HG03432 (cell line): ENCODE data around the gene PDE10A.
"Not testable (repeated sequence)": the region's sequence is repeated elsewhere in the genome, so short reads cannot be mapped to it uniquely, and the experiment has no call there.

ENCODE experiments used
- ATAC-seq: cut with Tn5 transposase; IDR thresholded peaks from one replicate; pipeline ENCODE4 v1.9.1; 2021; ENCODE audit warnings: mild to moderate bottlenecking, moderate library complexity; ENCODE audit not compliant: unreplicated experiment

PDE10A gene

DNA sequence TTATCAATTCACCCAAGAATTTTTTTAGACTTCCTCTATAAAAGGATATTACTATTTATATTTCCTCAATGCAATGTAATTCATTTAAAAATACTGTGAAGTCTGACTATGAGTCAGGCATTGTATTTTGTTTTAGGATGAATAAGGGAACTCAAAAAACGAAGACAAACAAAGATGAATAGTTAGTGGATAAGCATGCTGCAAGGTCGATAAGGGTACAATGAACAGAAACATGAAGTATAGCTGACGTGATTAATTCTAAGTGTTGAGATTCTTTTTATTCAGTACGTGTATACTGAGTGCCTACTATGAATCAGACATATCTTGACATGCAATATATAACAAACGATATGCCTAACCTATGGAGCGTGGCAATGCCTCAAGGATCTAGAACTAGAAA, 105.4 kb downstream of the PDE10A start:
- ATAC-seq: no peak

DNA sequence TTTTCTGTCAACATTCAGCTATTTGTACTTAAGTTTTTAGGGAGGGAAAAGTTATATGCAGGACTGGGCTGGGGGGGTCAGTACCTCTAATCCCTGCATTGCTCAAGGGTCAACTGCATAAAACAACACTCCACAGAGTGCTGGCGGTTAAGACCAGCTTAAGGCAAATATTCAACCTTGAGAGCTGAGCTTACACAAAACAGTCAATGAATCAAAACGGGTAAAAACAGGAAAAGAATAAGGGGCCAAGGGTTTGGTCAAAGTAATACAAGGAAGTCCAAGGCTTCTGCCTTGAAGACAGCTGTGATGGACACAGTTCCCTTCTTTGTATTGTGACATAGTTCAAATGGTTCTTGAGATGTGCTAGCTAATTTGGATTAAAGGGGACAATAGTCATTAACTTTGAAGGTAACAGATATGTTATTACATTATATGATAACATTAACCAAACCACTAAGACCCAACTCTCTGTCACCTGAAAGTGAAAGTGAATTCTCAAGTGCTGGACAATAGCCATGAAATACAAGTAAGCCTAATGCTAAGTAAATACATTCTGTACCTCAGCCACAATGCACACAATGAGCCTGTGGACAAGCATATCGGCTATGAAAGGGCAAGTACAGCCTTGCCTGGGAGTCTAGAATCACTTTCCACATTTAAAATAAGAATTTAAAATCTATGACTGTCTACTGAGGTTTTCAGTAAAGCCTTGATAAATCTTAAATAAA, 106.8 kb downstream of the PDE10A start:
- ATAC-seq: peak; percentile 54

DNA sequence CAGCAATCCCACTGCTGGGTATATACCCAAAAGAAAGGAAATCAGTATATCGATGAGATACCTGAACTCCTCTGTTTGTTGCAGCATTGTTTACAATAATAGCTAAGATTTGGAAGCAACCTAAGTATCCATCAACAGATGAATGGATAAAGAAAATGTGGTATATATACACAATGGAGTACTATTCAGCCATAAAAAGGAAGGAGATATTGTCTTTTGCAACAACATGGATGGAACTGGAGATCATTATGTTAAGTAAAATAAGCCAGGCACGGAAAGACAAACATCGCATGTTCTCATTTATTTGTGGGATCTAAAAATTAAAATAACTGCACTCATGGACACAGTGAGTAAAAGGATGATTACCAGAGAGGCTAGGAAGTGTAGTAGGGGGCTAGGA, 108.4 kb downstream of the PDE10A start:
- ATAC-seq: not testable (repeated sequence)

DNA sequence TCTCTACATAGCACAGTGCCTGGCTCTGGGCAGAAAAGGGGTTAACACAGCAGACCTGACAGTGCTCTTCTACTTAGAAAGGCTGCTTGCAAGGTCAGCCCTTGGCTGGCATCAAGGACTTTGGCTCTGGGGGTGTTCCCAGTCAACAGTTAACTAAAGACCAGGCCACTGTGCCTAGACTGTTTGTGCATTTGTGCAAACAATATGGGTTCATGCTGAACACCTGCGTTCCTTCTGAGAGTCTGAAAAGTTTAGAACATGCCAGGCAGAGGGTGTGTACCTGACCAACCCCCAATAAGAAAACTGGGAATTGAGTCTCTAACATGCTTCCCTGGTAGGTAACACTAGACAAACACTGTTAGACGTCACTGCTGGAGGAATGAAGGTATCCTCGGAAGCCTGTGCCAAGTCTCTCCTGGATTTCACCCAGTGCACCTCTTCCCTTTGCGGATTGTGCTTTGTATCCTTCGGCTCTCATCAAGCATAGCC, 110.7 kb downstream of the PDE10A start:
- ATAC-seq: no peak

DNA sequence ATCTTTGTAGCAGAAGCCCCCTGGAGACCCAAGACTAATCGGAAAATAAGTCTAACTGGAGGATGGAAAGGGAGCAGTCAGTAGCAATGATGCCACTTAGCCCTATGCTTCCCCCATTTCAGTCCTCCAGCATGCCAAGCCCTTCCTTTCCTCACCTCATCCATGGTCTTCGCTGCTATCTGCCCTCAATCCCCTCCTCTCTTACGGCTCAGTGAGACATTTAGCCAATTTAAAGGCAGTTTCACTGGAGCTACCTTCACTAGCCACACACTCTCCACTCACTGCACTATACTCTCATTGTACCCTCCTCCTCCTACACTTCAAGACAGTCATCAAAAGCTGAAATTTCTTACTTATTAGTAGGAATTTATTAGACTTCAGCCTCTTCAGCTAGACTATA, 111.2 kb downstream of the PDE10A start:
- no peak for ATAC-seq

DNA sequence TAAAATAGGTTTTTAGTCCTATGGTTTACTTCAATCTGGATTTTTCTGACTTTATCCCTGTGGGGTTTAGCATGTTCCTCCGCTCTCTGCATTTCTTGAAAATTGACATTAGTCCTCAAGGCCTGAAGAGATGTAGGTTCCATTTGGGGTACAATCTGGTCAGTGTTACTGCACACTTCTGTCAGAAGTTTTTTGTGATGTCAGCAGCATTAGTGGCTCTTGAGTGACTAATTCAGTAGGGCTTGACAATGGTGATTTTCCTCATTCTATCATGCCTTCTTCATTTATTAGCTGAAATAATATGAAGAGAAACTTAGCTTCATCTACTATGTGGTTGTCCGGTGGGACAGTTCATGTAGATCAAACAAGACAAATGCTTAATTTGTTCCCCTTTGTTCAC, 114.6 kb downstream of the PDE10A start:
- ATAC-seq: no peak

DNA sequence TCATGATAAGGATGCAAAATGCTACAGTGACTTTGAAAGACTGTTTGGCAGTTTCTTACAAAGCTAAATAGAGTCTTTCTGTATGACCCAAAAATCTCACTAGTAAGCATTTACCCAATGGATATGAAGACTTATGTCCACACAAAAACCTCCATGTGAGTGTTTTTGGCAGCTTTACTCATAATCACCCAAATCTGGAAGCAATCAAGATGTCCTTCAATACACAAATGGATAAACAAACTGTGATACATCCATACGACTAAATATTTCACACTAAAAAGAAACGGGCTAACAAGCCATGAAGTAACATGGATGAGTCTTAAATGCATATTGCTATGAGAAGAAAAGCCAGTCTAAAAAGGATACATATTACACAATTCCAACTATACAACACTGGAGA, 117.2 kb downstream of the PDE10A start:
- ATAC-seq: no peak

DNA sequence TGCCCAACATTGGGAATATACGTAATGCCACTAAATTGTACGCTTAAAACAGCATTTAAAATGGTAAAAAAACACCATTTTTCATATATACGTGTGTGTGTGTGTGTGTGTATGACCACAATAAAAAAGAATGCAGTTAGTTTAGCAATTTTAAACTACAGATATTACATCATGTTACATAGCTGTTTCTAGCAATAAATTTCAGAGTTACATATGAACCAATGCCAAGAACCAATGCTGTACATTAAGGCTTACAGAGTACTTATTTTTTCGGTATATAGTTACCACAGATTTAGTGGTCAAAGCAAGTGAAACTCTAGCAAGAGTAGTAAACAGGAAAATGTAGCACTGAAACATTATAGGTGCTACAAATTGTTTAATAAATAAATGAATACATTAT, 119.3 kb downstream of the PDE10A start:
- no peak for ATAC-seq

DNA sequence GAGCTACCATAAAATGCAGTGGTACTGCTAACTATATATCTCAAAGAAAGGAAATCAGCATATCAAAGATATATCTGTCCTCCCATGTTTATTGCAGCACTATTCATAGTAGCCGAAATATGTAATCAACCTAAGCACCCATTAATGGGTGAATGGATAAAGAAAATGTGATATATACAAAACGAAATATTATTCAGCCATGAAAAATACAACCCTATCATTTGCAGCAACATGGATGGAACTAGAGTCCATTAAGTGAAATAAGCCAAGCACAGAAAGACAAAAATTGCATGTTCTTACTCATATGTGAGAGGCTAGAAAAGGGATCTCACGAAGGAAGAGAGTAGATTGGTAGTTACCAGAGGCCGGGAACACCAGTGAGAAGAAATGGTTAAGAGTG, 126.1 kb downstream of the PDE10A start:
- ATAC-seq: no peak

DNA sequence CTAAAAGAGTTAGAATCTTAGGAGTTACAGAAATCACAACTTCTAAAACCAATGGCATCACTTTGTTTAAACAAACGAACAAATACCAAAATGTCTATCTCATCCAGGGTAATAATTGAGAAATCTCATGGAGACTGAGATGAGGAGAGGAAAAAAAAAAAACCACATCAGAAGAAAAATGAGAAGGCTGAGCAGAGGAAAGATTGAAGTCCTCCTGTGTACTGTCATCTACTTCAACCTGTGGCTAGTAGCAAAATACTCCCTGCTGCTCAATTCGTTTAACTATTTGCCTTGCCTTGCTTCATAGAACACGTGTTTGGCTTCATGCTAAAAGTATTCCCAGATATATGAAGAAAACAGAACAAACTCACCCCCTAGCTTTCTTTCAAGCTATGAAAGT, 143.7 kb downstream of the PDE10A start:
- no peak for ATAC-seq

DNA sequence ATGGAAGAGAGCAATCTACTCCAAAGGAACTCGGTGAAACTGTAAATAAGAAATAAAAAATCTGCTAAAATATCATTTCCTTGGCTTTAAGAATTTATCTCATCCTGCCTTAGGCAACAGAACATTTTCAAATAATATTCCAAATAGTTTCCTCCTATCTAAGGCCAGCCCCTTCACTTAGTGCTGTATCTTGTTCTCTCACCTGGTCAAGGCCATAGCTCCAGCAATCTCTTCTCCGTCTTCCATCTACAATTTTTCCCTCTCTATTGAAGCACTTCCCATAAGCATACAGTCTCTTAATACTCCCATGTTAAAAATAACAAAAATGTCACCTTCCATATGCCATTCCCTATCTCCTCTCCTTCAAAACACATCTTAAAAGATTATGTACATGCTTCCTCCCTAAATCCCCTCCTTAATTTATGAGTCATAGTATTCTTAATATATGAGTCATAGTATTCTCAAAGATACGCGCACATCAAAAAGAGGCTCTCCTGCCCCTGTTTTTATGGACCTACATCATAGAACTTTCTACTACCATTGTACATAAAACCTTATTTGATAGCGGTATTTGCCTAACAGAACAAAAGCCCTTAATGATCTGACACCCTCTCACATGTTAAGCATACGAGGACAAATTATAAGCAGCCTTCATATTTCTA, 146.9 kb downstream of the PDE10A start:
- ATAC-seq: no peak

DNA sequence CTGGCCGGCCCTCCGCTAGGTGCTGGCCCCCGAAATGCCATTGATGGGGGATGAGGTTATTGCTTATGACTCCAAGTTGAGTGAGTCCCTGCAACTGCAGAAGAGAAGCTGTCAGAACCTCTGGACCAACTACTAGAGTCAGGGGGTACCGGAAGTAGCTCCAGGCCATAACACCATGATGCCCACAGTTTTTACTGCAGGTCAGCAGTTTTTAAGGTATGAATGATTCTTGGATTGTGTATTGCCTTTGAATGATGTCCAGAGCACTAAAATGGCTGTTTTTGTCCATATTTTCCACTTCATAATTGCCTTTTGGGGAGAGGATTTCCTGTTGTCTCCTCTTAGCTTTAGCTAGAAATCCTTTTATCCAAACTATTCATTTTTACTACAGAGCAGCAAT, 148.4 kb downstream of the PDE10A start:
- ATAC-seq: no peak

DNA sequence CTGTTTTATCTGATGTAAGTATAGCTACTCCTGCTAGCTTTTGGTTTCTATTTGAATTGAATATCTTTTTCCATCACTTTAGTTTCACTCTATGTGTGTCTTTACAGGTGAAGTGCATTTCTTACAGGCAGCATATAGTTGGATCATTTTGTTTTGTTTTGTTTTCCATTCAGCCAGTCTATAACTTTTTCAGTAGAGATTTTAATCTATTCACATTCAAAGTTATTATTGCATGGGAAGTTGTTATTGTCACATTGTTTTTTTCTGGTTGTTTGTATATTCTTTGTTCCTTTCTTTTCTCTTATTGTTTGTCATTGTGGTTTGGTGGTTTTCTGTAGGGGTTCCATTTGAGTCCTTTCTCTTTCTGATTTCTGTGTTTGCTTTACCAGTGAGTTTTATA, 151.2 kb downstream of the PDE10A start:
- ATAC-seq: peak; percentile 97

DNA sequence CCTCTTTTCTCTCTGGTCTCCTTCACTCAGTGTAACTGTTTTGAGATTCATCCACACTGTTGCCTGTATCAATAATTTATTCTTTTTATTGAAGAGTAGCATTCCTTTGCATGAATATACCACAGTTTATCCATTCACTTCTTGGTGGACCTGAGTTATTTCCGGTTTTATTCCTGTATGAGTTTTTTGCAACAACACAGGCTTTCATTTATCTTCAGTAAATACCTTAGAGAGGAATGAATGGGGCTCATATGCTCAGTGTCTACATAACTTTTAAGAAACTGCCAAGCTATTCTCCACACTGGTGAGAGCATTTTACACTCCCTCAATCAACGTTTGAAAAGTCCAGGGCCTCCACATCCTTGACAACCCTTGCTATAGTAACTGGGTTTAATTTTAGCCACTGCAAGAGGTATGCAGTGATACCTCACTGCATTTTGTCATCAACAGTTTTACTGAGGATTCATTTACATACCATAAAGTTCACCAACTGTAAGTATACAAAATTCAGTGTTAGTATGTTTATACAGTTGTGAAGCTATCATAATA, 154.6 kb downstream of the PDE10A start:
- ATAC-seq: no peak

DNA sequence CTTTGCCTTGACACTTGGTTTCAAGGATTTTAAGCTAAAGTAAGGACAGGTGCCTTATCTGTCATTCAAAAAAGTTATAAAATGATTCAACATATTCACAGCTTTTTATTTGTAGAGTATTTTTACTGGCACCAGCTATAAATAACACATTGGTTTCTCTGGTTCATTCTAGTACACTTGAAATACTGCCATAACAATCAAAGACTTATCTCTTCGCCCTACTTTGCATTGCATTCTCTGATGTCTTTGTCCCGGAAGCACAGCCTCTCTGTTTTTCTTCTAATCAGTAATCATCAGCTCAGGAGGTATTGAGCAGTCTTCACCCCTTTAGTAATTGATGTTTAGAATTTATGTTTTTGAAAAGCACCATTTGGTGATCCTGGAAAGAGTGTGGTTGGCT, 156.4 kb downstream of the PDE10A start:
- no peak for ATAC-seq

DNA sequence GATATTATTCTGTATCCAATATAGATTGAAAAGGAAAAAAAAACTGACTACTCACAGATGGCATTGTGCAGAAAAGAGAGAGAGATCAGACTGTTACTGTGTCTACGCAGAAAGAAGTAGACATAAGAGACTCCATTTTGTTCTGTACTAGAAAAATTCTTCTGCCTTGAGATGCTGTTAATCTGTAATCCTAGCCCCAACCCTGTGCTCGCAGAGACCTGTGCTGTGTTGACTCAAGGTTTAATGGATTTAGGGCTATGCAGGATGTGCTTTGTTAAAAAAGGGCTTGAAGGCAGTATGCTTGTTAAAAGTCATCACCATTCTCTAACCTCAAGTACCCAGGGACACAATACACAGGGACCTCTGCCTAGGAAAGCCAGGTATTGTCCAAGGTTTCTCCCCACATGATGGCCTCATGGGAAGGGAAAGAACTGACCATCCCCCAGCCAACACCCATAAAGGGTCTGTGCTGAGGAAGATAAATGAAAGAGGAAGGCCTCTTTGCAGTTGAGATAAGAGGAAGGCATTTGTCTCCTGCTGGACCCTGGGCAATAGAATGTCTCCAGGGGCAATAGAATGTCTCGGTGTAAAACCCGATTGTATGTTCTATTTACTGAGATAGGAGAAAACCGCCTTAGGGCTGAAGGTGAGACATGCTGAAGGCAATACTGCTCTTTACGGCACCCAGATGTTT, 162.7 kb downstream of the PDE10A start:
- not testable (repeated sequence) for ATAC-seq

DNA sequence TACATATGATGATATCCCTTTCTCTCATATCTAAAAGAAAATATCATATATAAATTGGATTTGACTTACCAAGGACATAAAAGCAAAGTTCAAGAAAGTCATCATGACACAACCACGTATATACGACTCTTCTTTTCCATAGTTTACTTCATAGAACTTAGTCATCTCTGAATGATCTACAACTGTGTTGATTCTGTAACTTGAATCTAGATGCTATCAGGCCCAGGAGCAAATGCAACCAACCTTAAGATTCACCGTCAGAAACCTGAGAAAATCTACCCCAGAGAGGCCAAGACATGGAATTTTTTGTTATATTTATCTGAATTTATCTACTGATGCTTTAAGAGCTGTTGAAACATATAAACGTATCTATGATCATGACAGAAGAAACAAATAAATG, 165.6 kb downstream of the PDE10A start:
- ATAC-seq: no peak

DNA sequence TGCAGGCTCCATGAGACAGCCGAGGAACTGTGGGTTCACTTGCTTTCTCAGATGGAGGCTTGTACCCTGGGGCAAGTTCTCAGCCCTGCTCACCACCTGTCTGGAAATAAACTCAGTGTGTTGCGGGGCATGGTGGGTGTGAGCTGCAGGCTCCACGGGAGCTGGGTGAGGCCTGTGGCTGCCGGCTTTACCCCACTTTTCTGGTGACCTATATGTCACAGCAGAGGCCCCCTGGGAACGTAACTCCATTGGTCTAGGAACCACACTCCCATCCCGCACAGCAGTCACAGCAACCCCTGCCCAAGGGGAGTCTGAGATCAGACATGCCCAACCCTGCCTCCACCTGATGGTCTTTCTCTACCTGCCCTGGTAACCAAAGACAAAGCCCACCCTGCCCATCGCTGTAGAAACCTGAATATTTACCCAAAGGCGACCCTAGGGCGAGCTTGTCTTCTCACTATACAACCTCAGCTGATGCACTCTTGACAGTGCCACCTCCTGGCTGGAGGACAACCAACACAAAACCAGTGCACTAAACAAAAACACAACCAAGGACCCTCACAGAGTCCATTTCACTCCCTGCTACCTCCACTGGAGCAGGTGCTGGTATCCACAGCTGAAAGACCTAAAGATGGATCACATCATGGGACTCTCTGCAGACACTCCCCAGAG, 174.3 kb downstream of the PDE10A start:
- ATAC-seq: no peak

DNA sequence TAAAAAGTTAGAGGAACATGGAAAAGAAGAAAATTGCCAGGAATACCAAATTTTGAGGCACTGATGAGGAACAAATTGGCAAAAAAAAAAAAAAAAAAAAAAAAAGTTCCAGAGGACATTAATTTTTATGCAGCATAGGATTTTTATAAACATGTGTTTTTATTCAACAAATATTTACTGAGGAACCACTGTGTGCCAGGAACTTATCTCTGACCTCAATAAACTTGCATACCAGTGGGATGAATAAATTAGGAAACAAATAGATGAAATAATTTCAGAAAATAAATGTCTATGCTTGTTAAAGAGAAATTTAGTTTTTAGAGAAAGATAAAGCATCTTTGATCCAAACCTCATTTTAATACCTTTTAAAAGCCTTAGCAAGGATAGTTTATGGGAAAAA, 175.1 kb downstream of the PDE10A start:
- no peak for ATAC-seq

DNA sequence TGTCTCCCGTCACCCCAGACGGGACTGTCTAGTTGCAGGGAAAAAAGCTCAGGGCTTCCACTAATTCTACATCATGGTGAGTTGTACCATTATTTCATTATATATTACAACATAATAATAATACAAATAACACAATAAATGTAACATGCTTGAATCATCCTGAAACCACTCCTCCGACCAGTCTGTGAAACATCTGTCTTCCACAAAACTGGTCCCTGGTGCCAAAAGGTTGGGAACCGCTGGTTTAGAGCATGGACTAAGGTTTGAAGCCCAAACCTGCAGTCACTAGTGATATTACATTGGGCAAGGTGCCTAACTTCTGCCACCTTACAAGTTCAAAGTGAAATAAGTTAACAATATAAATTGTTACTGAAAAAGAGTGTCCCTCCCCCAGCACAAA, 175.7 kb downstream of the PDE10A start:
- no peak for ATAC-seq
